ENCODE results near the gene RICTOR.
A peak's percentile ranks its signal among the peaks of the same experiment; 100 is the strongest.

The RICTOR gene, protein sequence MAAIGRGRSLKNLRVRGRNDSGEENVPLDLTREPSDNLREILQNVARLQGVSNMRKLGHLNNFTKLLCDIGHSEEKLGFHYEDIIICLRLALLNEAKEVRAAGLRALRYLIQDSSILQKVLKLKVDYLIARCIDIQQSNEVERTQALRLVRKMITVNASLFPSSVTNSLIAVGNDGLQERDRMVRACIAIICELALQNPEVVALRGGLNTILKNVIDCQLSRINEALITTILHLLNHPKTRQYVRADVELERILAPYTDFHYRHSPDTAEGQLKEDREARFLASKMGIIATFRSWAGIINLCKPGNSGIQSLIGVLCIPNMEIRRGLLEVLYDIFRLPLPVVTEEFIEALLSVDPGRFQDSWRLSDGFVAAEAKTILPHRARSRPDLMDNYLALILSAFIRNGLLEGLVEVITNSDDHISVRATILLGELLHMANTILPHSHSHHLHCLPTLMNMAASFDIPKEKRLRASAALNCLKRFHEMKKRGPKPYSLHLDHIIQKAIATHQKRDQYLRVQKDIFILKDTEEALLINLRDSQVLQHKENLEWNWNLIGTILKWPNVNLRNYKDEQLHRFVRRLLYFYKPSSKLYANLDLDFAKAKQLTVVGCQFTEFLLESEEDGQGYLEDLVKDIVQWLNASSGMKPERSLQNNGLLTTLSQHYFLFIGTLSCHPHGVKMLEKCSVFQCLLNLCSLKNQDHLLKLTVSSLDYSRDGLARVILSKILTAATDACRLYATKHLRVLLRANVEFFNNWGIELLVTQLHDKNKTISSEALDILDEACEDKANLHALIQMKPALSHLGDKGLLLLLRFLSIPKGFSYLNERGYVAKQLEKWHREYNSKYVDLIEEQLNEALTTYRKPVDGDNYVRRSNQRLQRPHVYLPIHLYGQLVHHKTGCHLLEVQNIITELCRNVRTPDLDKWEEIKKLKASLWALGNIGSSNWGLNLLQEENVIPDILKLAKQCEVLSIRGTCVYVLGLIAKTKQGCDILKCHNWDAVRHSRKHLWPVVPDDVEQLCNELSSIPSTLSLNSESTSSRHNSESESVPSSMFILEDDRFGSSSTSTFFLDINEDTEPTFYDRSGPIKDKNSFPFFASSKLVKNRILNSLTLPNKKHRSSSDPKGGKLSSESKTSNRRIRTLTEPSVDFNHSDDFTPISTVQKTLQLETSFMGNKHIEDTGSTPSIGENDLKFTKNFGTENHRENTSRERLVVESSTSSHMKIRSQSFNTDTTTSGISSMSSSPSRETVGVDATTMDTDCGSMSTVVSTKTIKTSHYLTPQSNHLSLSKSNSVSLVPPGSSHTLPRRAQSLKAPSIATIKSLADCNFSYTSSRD (N-terminal part only)
- 192 to 273 reads per million in 2 donors for total RNA-seq

DNA sequence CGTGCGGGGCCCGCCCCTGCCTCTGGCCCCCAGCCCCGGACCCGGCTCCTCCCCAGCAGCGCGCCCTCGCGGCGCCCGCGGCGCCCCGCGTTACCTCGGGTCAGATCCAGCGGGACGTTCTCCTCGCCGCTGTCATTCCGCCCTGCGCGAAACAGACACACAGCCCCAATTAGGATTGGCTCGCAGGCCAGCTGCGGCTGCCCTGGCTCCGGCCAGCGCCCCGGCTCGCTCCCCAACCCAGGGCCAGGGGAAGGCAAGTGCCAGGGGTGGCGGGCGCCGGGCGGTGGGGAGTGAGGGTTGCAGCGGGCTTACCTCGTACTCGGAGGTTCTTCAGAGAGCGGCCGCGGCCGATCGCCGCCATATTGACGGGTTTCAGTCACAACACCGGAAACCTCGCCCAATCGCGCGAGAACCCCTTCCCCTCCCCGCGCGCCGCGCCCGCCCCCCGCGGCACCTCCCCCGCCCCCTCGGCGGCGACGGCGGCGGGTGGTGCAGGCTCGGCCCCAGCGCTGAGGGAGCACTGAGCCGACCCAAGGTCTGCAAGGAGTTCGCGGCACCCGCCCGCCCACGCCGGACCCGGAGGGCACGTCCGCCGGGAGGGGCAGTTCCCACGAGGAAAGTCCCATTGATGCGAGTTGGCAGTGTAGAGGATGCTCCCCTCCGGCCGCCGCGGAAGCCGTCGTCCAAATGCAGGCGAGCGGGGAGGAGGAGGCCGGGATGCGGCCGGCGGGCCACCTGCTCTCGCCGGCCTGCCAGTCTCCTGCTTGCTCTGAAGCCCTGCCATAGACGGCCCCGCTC is at the start of gene RICTOR:
Gene RICTOR, minus strand, starts transcription at position 383 of the 798 bp plus-strand sequence. Its CDS starts 22 bp downstream, at position 361.
- DNase-seq: peak; percentile 76 to 93 (median 85)

DNA sequence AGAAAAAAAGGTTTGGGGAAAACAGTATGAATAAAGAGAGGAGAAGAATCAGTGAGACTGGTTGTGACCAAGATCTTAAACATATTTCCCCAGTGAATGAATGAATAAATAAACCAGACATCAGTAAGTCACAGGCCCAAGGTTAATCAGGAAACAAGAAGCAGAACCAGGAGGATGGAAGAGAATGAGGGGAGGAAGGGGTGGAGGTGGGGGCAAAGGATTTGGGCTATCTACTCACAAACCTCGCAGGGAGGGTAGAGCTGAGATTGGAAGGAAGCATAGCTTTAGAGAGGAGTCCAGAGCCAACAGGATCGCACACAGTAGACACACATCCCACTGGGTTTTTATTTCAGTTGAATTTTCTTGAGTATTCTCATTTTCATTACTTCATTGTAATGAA is 47.7 kb upstream of the RICTOR start:
- no peak for DNase-seq

DNA sequence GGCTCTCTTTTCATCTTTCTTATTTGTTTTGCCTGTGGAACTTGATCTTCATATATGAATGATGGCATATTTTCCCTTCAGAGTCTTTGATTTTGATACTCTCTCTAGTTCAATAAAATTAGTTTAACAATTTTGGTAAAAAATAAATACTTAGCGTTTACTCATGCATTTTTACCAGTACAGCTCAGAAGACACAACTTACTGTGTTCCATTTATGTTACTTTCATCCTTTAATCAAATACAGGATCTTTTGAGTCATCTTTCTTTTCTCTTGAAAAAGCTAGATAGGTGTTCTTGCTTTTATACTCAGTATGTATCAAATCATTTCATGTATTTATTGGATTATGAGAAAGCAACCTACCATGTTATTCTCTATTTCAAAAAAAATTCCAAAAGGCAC is 47.1 kb upstream of the RICTOR start:
- no peak for DNase-seq

DNA sequence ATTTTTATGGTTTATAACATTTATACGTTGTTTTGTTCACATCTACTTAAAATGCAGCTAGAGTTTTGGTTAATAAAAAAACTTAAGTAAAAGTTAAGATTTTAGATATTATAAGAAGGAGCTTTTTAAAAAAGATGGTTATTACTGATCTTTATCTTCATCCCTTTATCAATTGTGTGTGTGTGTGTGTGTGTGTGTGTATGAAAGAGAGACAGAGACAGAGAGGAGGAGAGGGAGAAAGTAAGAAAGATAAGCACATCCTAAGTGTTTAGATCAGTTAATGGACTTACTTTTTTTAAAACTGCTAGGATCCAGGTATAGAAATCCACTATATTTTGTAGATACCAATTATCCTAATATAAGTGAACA is 45.8 kb upstream of the RICTOR start:
- no peak for DNase-seq

DNA sequence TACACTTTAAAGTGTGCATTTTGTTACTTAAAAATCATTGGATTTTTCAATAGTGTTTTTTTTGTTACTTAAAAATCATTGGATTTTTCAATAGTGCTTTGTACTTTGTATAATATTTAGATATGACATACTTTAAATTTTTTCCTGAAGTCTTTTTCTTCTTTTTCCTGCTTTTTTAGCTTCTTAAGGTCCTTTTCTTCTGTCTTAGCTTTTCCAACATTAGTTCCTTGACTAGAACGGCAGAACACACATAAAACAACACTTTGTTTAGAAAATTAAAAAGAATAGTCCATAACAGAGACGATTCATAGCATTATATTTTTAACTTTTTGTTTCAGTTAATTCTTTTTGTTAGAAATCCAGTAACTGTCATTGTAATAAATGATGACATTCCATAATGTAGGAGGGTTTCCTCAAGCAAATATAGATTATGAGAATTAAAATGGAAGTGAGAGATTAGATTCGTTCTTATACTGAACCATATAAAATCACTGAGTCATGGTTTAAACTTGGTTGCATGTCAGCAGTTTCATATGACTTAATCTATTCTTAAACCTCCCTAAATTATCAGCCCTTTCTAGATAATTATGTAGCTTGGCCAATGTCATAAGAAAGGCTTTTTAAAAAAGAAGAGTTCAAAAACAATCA is 45.3 kb upstream of the RICTOR start:
- DNase-seq: no peak

DNA sequence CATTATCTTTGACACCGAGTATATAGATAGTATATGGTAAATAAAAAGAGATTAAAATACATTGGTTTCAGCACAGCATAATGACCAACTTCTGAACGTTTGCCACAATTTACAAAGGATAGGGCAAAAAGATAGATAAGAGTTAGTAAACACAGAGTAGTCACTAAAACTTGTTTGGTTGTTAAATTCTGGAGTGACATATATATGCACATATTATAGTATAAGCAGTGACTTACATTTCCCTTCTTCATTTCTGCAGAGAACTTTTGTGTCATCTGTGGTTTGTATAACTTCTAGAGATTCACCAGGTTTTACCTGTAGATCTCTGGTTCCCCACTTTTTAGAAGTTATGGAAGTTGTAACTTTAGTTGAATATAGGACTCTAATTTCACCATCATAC is 44.4 kb upstream of the RICTOR start:
- no peak for DNase-seq

DNA sequence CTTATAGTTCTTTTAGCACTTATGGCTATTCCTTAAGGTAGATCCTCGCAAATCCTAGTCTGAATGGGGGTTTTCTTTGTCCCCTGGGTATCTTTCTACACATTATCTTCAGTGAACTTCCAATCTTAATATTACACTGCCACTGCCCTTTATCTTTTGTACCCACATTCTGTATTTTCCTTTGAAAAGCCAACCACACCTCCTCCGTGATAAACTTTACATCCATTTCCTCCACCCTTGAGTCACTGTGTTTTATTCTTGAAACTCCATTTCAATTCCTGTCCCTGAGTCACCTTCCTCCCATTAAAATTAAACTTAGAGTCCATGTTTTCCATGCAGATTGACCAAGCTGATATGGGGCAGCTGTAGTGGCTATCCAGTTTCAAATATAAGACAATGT is 43.2 kb upstream of the RICTOR start:
- no peak for DNase-seq

DNA sequence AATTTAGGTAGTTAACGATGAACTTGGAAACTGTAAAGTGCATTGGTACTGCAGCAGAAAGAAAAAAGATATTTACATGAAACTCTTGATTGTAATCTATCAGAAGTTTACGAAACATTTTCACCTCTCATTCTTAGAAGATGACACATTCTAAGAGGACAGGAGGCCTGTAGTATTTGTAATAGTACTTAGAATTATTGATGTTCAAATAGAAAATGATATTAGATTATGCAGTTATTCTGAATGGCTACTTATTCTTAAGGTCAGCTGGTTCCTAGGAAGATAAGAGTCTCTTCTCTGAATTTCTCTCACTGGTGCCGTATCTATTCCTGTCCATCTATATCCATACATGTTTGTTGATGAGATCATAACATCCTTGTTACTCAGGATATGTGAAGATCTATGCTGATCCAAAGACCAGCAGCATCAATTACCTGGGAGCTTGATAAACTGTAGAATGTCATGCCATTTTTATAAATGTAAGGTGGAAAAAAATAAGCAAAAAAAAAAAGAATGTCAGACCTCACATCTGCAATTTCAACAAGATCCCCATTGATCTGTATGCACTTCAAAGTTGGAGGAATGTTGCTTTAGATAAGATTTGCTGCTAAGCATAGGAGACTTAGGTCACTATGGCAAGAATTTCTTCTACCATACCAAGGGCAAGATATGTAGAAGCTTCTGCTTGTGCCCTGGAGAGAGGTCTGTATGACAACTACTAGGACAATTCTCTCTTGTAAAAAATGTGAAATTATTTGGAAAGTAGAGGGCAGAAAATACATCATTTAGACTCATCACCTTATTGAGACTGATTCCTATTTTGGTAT is 42.4 kb upstream of the RICTOR start:
- DNase-seq: peak in 1 of 5 experiments; percentile 32

DNA sequence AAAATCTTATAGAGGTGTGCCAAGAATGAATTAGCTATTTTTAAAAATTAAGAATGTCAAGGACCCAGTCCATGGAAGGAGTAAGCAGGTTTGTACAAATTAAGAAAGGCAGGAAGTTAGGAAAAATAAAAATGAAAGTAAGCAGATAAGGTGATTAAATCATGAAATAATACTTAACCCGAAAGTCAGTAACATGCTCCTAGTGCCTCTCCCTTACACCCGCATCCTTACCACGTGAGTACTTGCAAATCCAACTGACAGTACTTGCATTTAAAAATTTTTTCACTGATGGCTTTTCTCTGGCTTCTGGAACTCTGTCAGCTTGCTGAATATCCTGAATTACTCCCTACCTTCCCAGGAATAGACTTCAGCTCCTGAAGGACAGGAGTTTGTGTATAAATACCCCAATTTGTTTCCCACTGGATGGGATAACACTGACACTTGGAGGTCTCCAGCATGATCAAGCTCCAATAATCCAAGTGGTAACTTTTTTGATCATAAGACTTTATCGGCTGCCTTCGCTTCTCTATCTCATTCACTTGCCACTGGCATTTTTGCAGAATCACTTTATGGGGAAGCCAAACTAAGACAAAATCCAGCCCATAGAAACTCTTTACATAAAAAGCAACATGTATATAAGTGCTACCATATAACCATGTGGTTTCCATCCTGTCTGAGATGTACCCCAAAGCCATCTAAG is 41.6 kb upstream of the RICTOR start:
- DNase-seq: no peak

DNA sequence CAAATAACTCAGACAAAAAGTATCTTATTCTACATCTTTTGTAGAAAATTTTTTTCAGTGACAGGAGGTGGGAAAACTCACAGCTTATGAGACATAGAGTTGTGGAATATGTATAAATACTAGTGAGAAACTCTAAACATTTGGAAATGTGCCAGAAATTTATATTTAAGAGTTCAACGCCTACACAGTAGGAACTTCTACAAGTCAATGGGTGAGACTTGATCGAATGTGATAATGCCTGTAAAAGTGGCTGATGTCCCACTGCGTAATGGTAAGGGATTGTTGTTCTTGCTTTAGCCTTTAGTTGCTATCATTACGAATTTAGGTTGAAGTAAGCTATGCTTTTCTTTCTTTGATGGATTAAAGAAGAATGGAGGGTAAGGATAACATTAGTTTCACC is 40.0 kb upstream of the RICTOR start:
- DNase-seq: no peak

DNA sequence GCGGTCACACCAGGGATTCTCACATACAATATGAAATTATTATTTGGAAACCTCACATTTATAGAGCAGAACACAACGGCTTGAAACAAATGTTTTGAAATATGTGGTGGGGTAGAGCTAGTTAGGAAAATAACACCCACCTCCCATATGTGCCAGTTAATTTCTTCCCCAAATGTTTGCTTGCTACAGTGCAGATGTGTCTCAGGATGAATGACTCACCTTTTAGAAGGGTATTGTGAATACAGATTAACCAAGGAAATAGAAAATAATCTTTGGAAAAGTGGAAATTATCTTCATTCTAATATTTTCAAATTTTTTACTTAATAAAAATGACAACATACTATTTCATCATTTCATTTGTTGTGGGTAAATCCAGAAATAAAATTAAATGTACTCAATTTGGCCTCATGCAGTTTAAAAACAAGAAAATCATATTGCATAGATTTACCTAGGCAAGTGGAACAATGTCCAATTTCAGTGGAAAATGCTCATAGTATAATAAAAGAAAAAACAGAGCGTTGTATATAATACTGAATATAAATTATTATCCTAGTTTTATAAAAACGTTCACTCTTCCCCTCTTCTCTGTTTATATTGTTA is 39.3 kb upstream of the RICTOR start:
- DNase-seq: no peak

DNA sequence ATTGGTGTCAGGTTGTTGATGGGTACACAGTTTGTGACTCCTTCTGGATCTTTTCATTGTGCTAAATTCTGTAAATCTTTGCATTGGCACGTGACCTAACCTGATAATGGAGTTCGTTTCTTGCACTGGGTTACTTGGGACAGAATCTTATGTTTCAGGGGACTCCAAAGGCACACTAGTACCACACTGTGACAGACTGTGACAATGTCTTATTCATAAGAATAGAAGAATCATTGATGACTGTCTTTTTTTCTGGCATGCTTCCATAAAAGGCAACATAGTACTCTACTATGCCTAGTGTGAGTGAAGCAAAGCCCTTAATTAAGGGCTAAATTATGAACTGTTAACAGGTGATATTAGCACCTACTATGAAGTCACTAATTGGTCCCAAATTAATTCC is 35.4 kb upstream of the RICTOR start:
- no peak for DNase-seq

DNA sequence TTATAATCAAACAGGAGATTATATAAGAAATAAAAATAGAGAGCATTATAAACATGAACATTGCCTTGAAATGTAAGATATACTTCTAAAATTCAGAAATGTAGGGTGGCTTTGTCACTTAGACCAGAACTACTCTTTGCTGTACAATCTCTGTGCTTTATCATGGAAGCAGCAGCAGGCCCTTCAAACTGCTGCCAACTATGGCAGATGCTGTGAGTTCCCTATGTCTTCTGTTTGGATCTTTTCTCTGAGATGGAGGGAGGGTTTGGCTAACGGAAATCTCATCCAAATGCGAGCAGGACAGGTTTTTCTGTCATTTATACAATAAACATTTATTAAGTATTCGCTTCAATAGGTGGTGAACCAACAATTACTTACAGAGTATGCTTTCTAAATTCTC is 34.8 kb upstream of the RICTOR start:
- DNase-seq: no peak

DNA sequence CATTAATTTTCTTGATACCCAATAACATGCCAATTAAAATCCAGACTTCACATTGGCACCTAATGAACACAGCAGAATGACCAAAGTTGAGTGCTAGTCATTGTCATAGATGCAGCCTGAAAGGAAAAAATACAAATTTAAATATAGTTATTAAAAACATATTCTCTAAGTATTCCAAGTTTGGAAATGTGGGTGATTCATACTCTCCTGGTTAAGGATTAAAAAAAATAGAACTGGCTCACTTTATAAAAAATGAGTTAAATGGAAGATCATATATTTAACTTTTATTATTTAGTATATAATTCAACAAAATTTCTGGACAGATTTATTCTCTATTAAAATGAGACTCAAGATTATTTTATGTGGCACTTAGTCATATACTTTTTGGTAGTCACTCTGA is 33.2 kb upstream of the RICTOR start:
- DNase-seq: no peak

DNA sequence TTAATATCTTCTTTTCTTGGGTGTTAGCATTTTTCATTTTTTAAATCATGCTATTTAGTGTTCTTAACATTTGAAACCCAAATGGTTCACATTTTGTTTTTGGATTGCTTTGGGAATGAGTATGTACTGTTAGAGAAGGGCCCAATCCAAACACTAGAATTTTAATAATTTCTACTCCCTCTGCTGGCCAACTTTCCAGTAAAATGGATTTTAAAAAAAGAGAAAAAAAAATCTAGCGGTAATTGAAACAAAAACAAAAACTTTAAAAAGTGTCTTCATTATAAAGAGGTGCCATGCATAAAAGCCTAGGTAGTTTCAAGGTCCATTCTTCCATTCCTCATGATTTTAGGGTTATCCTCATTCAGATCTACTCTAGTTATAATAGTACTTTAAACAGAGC is 32.1 kb upstream of the RICTOR start:
- DNase-seq: no peak

DNA sequence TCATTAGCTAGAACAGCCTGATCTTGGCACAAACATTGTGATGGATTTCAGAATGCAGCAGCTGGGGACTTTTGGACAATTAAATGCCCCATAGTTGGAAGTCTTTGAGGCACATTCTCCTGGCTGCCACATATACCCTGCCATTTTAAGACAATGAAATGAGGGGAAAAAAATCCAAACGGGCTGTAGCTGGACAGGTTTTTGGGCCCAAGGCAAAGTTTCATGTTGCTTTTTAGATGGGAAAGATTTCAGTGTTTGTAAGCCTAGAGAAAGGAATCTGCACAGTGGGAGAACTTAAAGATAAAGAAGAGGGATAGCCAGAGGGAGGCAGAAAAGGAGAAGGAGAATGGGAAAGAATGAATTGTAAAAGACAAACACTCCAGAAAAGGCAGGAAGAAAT is 30.0 kb upstream of the RICTOR start:
- no peak for DNase-seq

DNA sequence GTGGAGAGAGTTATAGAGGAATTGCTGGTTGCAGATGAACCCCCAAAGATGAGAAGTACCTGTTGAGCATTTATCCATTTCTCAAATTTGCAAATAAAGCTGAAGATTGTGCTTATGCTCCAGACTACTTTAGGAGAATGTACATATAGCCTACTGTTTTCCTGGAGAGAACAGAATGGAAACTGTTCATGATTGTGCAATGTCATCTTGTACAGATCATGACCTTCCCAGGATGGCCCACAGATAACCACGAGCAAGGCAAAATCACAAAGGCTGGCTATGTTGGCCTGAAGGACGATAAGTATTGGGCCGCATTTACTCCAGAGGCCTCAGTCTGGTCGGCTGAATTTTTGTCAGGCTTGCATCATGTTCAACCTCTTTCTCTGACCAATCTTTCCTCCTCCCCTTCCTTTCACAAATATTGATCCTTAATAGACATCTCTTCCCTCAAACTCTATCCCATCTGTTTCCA is 28.5 kb upstream of the RICTOR start:
- DNase-seq: no peak

DNA sequence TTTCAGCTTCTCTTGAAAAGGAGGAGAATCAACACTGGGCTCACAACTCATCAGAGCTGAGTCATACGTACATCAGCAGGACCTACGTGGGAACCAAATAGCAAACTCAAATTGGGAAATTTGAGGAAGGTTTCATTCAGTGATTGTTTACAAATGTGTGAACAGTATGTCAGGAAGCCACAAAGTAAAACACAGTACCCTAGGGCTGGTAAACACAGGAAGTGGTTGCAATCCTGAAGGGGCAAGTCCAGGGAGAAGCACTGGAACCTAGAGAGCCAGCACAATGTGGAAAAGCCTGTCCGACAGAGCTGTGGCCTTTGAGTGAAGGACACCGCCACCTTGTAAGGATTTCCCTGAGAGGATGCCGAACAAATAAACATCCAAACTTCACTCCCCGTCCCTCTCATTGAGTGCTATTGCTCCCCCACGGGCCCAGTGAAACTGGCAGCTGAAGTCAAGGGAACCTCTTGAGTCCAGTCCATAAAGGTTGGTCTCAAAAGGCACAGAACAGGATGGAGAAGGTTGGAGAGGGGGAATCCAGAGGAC is 26.7 kb upstream of the RICTOR start:
- peak in 1 of 5 experiments; percentile 23 for DNase-seq

DNA sequence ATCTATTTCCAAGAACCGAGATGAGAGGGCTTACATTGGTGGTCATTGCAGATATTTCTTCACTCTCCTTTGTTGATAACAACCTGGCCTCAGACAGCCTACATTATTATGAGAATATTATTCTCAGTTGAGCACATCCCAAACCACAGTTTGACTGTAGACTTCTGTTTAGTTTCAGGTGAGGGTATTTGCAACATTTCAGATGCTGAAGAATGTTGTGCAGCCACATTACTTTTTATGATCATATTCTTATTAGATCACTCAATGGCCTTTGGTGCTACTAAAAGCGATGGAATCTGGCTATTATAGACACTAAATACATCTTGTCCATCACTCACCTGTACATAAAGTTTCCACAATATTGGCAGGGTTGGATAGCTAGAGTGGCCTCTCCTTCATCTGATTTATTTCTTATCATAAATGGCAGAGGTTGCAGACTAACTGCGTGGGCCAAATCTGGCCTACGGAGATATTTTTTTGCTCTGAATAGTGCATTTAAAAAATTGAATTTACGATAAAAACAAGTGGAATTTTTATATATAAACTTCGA is 26.2 kb upstream of the RICTOR start:
- no peak for DNase-seq

Measured in T-helper 2 cell (primary cell).